DMS79 treated with DMSO at 0.1 percent for 48 hours (cell line): Measurements from ENCODE around the gene MEI4.
"Not testable (repeated sequence)": the region's sequence is repeated elsewhere in the genome, so short reads cannot be mapped to it uniquely, and the experiment has no call there.

Source experiments
- DNase-seq: peaks from one replicate; lab custom pipeline; 2025; lab: John Stamatoyannopoulos, UW

The MEI4 gene, protein sequence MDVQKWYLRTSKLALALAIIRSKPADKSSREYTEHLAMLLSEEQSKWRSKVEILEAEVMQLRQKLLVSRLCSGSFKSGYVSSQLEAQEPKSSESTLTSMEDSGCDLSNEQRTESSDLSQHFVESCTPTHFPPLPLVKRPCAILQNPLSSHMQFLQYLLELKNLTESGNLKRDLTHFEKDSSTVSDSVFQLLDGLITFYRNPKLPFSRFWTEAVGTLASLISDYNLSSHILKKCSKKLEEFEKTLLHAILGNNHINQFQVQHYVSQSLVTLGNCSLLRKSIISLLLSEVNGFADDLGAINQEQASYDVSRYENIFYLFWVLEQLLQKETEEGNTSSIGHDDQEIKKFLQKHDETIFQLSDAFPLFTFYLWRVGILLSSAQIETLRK

DNA sequence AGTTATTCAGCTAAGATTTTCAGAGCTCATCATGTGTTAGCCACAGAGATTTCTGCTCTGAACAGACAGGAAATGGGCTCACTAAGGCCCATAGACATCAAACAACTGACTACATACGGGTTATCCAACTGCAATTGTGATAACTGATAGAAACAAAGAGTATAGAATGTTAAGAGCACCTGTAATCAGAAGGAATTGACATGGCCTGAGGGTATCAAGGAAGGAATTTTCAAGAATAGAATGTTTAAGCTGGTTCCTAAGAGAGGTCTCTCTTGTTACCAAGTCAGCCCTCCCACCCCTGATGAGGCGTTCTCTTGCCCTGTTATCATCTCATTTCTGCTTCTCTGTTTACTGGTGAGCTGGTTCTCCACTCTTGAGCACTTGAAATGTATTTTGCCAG, at the start of gene MEI4:
Gene MEI4 (plus strand): TSS at position 301 of the 400 bp plus-strand sequence. CDS start 37,633 bp downstream, outside the sequence.
- DNase-seq: no peak

DNA sequence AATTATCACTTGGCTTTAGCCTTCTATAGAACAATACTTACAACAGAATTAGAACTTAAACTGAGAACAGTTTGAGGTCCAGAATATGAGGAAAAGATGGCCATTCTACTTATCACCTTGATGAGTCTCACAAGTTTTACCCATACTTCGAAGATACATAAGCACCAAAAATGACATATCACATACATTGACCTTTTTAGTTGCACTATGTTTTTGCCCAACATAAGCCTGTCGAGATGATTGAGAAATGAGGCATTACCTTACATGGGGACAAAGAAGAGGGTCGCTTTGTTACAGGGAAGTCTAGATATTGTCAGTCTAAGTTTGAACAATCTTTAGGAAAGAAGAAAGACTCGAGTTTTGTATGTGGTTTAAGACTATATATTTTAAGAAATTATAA, 48.4 kb upstream of the MEI4 start:
- no peak for DNase-seq

DNA sequence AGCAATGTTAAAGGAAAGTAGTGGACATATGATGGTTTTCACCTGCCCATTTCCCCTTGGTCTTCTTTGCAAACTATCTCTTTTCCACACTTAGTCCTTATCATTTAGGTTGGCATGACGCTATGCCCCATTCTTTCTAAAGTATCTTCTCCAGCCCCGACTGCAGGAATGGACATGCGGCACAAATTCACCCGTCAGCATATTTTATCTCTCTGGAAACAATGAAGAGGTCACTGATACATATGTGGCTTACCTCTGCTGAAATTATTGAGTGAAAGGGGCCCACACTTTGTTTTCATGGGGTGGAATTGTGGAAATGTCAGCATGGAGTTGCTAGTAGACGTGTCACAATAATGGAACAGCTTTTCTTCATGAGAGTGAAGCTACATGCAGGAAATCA, 45.8 kb upstream of the MEI4 start:
- DNase-seq: no peak

DNA sequence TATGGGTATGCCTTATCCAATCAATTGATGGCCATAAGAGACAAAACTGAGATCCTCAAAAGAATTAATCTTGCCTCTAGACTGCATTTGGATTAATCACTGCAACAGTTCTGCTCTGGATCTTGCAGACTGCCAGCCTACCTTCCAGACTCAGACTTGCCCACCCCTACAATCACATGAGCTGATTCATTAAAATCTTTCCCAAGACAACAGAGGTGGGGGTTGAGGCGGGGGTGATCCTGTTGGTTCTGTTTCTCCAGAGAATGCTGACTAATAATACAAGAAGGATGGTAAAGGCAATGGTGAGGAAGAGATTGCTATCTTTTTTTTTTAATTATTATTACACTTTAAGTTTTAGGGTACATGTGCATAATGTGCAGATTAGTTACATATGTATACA, 43.7 kb upstream of the MEI4 start:
- no peak for DNase-seq

DNA sequence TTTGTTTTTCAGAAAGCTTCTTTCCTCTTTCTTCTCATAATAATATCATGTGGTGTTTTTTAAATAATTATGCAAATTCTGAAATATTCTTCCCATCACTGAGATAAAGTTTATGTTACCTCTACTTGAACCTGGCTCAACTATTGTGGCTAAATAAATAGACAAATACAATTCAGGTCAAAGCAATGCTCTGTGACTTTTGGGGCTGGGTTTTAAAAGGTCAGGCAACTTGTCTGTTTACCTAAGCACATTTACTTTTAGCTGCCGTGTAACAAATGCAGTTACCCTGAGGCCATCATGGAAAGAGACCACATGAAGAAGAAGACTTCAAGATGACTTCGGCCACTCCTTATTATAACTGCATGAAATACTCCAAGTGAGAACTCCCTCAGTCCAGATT, 33.7 kb upstream of the MEI4 start:
- no peak for DNase-seq

DNA sequence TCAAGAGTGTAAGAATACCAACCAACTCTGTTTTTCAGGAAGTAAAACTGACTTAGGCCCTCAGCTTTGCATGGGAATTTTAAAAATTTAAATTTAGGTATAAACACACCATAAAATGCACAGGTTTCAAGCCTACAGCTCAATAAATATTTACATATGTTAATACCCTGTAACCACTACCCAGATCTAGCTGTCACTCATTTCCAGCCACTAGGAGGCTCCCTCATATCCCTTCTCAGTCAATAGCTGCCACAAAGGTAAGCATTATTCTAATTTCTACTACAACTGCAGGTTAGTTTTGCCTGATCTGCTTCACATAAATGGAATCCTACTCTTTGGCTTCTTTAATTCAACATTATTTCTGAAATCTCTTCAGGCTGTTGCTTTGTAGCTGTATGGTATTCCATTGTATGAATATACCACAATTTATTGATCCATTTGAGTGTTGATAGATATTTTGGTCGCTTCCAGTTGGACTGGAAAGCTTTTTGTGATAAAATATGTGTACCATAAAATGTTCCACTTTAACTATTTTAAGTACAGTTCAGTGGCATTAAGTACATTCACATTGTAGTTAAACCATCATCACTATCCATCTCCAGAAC, 32.5 kb upstream of the MEI4 start:
- DNase-seq: no peak

DNA sequence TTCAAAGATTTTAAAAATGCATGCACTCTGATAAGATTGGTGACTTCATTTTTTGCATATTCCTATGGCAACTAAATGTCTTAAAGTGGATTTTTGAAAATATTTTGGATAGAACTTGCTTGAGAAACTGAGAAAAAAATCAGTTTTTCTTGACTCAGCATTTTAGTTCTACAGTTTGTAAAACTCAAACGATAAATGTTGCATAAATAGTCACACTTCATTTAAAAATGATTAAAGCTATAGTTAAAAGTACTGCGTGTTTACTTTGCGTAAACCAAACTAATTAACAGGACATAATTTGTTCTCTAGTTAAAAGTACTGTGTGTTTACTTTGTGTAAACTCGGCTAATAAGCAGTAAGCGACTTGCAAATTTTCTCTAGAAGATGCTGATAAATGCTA, 28.3 kb upstream of the MEI4 start:
- DNase-seq: no peak

DNA sequence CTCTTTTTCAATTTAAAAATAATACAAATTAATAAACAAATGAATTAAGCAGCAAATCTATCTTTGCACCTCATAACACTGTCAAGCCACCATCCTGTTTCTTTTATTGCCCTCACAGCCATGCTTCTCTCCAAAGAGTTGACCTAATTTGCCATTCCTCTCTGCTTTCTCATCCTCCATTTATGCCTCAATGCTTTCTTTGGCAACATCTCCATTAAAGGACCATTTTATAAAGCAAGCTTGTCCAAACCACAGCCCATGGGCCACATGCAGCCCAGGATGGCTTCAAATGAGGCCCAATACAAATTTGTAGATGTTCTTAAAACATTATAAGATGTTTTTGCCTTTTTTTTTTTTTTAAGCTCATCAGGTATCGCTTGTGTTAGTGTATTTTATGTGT, 26.4 kb upstream of the MEI4 start:
- no peak for DNase-seq

DNA sequence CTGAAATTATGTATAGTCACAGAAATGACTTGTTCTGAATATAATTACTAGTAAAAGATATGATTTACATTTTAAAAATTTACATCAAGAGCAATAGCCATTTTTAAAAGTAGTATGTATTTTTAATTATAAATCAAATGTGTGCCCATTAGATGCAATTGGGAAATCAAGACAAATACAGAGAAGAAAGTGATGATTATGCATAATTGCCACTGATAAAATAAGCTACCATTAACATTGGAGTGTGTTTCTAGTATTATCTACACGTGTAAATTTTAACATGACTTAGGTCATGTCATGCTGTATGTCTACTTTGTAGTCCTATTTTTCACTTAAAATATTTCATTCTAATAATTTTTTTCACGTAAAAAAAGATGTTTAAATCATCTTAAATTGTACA, 22.8 kb upstream of the MEI4 start:
- no peak for DNase-seq

DNA sequence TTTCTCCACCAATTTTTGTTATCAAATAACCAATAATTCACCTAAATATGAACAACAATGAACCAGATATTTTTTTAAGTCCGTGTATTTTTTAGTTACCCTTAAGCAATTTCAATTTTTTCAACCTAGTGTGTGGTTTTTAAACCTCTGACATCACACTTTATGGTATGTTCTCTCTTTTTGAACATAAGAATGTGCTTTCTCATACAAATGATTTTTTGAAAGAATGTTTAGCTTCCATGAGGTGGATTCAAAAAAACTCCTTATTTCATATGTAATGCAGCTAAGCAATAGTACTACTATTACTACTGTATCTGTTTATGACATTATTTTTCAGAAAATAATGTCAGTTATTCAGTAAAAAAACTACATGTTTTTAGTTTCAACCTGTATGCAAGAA, 19.4 kb upstream of the MEI4 start:
- DNase-seq: no peak

DNA sequence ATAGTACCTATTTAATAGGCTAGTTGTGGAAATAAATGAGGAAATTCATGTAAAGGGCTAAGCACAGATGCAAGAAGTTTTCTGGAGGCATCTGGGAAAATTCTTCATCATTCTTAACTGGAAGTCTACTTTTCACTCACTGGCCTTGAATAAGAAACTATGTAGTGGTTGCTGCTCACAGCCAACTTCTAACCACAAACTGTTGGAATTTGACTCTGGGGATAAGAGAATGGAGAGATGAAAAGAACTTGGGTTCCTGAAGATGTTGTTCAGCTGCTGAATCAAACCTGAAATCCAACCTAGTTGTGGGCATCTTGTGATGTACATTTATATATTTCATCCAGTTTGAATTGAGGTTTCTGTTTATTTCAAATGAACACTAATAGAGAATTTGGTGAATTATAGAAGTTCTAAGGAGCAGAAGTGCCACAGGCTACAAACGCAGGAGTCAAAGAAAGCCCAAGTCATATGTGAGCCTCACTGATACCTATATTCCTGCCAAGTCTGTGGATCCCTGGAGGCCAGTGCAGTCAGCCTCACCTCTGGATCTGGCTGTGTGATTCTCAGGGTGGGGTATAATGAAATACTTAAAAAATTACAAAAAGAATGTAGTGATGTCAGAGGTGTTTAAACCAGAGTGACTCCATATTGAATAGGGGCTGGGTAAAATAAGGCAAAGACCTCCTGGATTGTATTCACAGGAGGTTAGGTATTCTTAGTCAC, 18.7 kb upstream of the MEI4 start:
- no peak for DNase-seq

DNA sequence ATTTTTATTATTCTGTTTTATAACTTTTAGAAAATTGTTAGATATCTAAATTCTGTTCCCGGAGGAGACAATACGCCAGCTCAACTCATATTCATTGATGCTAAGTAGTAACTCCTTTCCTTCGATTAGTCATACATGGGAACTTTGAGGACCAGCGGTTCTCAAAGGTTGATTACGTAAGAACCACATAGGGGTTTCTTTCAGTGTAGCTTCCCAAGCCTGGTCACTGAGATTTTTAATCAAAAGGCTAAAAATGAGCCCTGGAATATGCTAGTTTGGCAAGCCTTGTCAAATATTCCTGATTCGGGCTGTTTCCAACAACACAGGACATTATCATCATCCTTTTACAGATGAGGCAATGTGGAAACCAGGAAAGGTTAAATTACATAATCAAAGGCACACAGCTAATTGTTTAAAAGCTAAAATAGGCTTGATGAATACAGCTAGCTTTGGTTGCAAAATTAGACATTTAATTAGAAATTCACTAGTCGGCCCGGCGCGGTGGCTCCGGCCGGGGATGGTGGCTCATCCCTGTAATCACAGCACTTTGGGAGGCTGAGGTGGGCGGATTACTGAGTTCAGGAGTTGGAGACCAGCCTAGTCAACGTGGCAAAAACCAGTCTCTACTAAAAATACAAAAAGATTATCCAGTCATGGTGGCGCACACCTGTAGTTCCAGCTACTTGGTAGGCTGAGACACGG, 14.6 kb upstream of the MEI4 start:
- no peak for DNase-seq

DNA sequence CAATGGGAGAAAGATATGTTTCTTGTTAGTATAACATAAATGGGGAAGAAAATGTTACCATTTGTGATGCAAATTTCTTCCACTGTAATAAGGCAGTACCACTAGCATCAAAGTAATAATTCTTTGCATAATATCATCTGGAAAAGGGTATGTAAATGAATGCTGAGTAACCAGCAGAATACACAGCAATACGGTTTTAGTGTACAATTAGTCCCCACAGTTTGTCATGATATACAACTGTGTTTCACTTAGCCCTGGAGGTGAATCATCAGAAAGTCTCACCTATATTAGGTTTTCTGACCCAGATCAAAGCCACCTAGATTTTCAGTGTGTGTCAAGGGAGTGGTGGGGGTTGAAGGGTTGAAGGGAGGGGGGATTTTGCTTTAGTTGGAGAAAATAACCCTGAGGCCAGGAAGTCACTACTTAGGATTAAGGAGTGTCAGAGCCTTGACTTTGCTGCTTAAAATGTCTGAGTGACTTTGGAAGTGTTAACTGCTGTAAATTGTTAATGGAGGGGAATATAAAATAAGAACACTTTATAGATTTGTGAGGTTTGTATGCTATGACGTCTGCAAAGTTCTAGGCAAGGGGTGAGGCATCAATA, 8.6 kb upstream of the MEI4 start:
- no peak for DNase-seq

DNA sequence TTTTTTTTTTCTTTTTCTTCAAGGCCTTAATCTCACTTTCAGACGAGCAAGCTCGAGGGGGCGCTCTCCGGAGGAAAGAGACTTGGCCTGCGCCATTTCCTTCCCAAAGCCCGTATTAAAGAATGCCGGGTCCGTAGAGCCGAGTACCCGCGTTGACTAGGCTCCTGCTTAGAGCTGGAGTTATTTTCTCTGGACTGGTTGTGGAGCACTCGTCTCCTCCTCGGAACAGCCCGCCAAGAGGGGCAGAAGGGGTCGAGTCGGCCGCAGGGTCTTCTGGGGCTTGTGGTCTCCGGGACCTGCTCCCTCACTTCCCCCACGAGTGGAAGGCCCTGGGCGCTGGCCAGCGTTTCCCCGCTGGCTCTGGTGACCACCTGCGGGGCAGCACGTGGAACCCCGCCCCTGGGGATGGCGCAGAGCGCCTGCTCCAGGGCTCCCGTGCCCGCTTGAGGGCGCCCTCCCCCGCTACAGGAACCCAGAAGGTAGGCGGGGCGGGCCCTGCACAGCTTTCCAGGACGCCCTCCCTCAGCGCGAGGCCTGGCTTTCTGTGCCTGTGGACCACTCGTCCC, 2.7 kb upstream of the MEI4 start:
- DNase-seq: no peak

DNA sequence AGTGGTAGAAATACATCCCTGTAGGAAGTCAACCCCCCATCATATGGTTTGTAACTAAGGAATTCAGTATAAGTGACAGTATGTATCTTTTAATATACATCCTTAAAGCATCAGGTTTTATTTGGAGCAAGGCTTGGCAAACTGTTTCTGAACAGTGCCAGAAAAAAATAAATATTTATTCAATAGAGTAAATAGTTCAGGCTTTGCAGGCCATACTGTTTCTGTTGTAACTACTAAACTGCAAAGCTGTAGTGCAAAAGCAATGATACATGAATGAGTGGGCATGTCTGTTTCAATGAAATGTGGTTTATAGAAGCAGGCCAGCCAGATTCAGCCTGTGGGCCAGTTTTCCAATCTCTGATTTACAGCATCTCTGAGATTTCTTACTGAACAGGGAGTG, 977 bp downstream of the MEI4 start:
- no peak for DNase-seq

DNA sequence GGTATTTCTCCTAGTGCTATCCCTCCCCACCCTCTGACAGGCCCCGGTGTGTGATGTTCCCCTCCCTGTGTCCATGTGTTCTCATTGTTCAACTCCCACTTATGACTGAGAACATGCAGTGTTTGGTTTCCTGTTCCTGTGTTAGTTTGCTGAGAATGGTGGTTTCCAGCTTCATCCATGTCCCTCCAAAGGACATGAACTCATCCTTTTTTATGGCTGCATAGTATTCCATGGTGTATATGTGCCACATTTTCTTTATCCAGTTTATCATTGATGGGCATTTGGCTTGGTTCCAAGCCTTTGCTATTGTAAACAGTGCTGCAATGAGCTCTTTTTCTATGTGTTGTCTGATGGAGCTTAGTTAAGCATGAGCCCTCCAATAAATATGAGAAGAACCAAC, 2.2 kb downstream of the MEI4 start:
- not testable (repeated sequence) for DNase-seq

DNA sequence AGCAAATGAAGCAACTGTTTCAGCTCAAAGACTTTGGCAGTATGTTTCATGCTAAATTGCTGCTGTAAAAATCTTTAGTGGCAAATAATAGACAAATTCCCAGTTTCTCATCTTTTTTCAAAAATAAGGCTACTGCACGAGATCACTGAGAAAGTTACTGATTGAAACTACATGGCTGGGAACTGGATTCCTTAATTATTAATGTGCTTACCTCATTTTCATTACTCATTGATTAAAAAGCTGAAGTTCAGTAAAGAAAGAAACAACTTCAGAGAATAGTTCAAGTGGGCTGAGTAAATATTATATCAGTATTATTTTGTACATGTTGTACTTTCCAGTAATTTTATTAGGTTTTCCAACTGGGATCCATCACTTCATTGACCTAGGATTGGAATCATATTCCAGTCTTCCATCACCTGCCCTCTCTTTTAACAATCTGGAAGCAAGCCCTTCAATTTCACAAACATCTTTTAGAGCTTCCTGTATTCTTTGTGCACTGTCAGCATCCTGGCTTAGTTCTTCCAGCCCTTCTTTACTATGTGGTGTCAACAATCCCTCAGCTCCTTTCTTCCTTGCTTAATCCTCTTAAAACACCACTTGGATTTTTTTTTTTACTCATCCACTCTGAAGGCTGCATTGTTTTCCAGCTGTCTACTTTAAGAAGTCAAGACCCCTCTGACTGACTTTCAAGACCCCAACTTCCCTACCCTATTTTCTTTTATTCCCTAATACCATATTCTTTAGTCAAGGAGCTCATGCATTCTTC, 4.3 kb downstream of the MEI4 start:
- DNase-seq: no peak

DNA sequence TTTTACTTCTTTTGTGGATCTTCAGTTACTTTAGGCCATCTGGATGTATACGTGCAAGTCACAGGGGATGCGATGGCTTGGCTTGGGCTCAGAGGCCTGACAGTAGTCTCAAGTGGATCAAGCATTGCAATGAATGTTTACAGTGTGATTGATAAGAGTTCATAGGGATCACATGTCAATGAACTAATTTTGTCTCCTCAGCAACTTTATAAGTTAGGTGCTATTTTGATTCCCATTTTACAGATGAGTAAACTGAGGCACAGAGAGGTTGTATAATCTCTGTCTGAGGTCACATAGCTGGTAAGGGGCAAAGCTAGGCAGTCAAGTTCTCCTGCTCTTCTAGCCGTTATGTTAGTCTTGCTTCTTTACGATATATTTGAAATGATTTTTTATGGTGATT, 13.5 kb downstream of the MEI4 start:
- DNase-seq: no peak

DNA sequence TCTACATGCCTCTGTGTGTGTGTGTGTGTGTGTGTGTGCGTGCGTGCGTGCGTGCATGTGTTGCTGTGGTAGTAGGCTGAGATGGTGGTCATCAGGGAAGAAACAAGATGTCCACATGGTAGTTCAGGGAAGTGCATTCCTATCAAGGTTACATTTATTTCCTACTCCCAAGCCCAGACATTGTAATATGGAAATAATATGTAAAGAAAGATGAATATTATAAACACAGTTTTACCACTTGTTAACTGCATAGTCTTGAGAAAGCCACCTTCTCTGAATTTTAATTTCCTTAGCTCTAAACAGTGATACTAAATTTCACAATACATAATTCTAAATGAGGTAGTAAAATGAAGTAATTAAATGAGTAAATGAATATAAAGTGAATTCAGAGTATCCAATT, 14.0 kb downstream of the MEI4 start:
- DNase-seq: no peak

DNA sequence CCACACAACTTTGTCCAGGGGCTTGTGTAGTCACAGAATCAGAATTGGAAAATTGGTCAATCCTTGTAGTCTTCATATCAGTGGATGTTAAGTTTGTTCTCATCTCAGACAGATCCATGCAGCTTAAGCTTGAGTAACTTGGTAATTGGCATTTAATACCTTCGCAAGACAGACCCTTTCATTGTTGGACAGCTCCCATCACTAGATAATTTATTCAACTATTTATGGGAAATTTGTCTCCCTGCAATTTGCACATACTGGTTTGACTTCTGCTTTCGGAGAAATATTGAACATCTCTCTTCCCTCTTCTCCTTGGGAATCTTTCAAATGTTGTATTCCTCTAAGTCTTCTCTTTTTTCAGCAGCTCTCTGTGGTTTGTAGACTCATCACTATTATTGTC, 17.1 kb downstream of the MEI4 start:
- DNase-seq: no peak

DNA sequence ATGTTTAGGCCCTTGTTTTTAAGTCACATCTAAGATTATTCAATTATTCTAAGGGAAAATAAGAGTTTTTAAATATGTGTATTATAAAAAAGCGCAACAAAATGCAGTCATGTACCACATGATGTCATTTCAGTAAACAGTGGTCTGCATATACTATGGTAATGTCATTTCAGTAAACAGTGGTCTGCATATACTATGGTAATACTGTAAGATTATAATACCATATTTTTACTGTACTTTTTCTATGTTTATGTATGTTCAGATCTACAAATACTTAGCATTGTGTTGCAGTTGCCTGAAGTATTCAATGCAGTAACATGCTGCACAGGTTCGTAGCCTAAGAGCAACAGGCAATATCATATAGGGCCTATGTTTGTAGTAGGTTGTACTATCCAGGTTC, 21.4 kb downstream of the MEI4 start:
- no peak for DNase-seq
